ENCODE data around the gene CDC42EP3. TPM values are rescaled to one million over a fixed set of nuclear protein-coding genes. Genes with fewer than 3 reads are reported as not detected.

The CDC42EP3 gene
- total RNA-seq, 1 experiment from 2014 or later, result 31.5 TPM

DNA sequence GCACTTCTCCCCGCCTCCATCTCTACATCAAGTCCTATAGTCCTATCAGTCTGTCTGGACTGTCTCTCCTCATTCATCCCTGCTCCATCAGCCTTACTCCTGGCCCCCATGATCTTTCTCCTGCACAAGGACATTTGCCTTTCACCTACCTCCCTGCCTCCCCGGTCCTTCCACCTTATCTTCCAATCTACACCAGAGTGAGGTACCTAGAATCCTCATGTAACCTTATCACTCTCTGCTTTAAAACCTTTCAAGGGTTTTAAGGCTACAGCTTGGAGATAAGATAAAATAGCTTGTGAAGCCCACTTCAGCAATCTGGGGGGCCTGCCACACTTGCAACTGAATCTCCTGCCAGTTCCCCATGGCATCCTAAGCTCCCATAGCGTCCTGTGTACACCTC lies 12.8 kb downstream of the CDC42EP3 start:
- peaks cover 7% of the 10 kb centered on the region for H3K36me3 Mint-ChIP-seq
- no peaks in the 10 kb centered on the region for H3K9me3 Mint-ChIP-seq
- TF ChIP-seq ZNF317 (CRISPR knock-in tag; IDR thresholded peaks at IDR 0.05; ENCODE audit: borderline replicate concordance, low read depth) (peak; percentile 61; the same call in 1 of the 2 replicates), ZNF219 (CRISPR knock-in tag; IDR thresholded peaks at IDR 0.05; ENCODE audit: borderline replicate concordance) (no peak)
- peaks cover 86% of the 10 kb centered on the region for H3K4me1 Mint-ChIP-seq
- ATAC-seq, result no peak
- ChIA-PET POLR2A (no interaction called here), CTCF (no interaction called here)
- H3K27ac Mint-ChIP-seq, result no peak overlapping the region
- peaks cover 41% of the 10 kb centered on the region for H3K27me3 Mint-ChIP-seq (ENCODE audit: low read depth)
- no peak for DNase-seq (ENCODE audit: low spot score)
- H3K4me3 Mint-ChIP-seq, result peak overlapping the region; percentile 2

DNA sequence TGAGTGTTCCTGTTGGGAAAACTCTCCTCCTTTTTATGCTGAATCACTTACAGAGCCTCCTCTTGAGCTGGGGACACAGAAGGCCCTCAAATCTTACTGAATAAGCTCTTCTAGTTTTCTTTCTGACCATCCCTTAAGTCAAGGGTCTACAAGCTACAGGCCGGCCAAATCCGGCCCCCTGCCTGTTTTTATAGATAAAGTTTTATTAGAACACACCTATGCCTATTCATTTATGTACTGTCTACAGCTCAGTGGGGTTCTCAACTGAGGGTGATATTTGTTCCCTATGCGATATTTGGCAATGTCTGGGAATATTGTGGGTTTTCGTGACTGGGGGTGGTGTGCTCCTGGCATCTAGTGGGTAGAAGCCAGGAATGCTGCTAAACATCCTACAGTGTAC lies 14.0 kb downstream of the CDC42EP3 start:
- H3K27ac Mint-ChIP-seq, result peak overlapping the region; percentile 85
- no peak for ATAC-seq
- peaks cover 41% of the 10 kb centered on the region for H3K27me3 Mint-ChIP-seq (ENCODE audit: low read depth)
- H3K4me3 Mint-ChIP-seq, result peak overlapping the region; percentile 24
- H3K4me1 Mint-ChIP-seq, result peaks cover 90% of the 10 kb centered on the region
- no peaks in the 10 kb centered on the region for H3K9me3 Mint-ChIP-seq
- ChIA-PET CTCF (interaction anchor here (1.1 to 1.9 kb wide), 2 partner anchors 15 to 220 kb away, joined by 8 to 9 read pairs; no protein-coding TSS in a partner anchor), POLR2A (interaction anchor here (1.5 to 2.2 kb wide), 2 partner anchors 13 to 15 kb away, joined by 4 to 11 read pairs; partner anchors contain the start of gene CDC42EP3)
- DNase-seq (ENCODE audit: low spot score), result no peak
- peaks cover 4% of the 10 kb centered on the region; the same call in 1 of the 2 replicates for H3K36me3 Mint-ChIP-seq
- TF ChIP-seq GRHL2 (CRISPR knock-in tag; IDR thresholded peaks at IDR 0.05; ENCODE audit: insufficient replicate concordance, severe bottlenecking) (no peak), CREM (CRISPR knock-in tag; IDR thresholded peaks at IDR 0.05) (no peak), ERG (CRISPR knock-in tag; IDR thresholded peaks at IDR 0.05) (no peak), FOXP1 (CRISPR knock-in tag; IDR thresholded peaks at IDR 0.05; ENCODE audit: borderline replicate concordance) (no peak), RELA (CRISPR knock-in tag; IDR thresholded peaks at IDR 0.05; ENCODE audit: borderline replicate concordance) (no peak), CREB1 (CRISPR knock-in tag; IDR thresholded peaks at IDR 0.05) (no peak), MXD4 (CRISPR knock-in tag; IDR thresholded peaks at IDR 0.05; ENCODE audit: borderline replicate concordance) (no peak), ESRRA (CRISPR knock-in tag; IDR thresholded peaks at IDR 0.05; ENCODE audit: borderline replicate concordance) (no peak), ZNF121 (CRISPR knock-in tag; IDR thresholded peaks at IDR 0.05) (no peak), IRF2 (CRISPR knock-in tag; IDR thresholded peaks at IDR 0.05; ENCODE audit: borderline replicate concordance, low read depth) (no peak), RORB (CRISPR knock-in tag; IDR thresholded peaks at IDR 0.05) (no peak), ZNF396 (CRISPR knock-in tag; IDR thresholded peaks at IDR 0.05; ENCODE audit: borderline replicate concordance) (no peak)
- TF ChIP-seq, protein P1, sequence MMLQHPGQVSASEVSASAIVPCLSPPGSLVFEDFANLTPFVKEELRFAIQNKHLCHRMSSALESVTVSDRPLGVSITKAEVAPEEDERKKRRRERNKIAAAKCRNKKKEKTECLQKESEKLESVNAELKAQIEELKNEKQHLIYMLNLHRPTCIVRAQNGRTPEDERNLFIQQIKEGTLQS (CRISPR knock-in tag; conservative IDR thresholded peaks at IDR 0.05), result no peak
- TF ChIP-seq, protein P2, sequence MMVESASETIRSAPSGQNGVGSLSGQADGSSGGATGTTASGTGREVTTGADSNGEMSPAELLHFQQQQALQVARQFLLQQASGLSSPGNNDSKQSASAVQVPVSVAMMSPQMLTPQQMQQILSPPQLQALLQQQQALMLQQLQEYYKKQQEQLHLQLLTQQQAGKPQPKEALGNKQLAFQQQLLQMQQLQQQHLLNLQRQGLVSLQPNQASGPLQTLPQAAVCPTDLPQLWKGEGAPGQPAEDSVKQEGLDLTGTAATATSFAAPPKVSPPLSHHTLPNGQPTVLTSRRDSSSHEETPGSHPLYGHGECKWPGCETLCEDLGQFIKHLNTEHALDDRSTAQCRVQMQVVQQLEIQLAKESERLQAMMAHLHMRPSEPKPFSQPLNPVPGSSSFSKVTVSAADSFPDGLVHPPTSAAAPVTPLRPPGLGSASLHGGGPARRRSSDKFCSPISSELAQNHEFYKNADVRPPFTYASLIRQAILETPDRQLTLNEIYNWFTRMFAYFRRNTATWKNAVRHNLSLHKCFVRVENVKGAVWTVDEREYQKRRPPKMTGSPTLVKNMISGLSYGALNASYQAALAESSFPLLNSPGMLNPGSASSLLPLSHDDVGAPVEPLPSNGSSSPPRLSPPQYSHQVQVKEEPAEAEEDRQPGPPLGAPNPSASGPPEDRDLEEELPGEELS (CRISPR knock-in tag; IDR thresholded peaks at IDR 0.05), result no peak
- TF ChIP-seq, protein P3, sequence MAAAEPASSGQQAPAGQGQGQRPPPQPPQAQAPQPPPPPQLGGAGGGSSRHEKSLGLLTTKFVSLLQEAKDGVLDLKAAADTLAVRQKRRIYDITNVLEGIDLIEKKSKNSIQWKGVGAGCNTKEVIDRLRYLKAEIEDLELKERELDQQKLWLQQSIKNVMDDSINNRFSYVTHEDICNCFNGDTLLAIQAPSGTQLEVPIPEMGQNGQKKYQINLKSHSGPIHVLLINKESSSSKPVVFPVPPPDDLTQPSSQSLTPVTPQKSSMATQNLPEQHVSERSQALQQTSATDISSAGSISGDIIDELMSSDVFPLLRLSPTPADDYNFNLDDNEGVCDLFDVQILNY (CRISPR knock-in tag; IDR thresholded peaks at IDR 0.05), result no peak
- TF ChIP-seq, protein P4, sequence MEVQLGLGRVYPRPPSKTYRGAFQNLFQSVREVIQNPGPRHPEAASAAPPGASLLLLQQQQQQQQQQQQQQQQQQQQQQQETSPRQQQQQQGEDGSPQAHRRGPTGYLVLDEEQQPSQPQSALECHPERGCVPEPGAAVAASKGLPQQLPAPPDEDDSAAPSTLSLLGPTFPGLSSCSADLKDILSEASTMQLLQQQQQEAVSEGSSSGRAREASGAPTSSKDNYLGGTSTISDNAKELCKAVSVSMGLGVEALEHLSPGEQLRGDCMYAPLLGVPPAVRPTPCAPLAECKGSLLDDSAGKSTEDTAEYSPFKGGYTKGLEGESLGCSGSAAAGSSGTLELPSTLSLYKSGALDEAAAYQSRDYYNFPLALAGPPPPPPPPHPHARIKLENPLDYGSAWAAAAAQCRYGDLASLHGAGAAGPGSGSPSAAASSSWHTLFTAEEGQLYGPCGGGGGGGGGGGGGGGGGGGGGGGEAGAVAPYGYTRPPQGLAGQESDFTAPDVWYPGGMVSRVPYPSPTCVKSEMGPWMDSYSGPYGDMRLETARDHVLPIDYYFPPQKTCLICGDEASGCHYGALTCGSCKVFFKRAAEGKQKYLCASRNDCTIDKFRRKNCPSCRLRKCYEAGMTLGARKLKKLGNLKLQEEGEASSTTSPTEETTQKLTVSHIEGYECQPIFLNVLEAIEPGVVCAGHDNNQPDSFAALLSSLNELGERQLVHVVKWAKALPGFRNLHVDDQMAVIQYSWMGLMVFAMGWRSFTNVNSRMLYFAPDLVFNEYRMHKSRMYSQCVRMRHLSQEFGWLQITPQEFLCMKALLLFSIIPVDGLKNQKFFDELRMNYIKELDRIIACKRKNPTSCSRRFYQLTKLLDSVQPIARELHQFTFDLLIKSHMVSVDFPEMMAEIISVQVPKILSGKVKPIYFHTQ (CRISPR knock-in tag; IDR thresholded peaks at IDR 0.05), result no peak
